HG03432 (cell line): Measurements from ENCODE around the gene TMEM69.
"Not testable (repeated sequence)": the region's sequence is repeated elsewhere in the genome, so short reads cannot be mapped to it uniquely, and the experiment has no call there.

Source experiments
- ATAC-seq: cut with Tn5 transposase; IDR thresholded peaks from one replicate; pipeline ENCODE4 v1.9.1; 2021; ENCODE audit warnings: mild to moderate bottlenecking, moderate library complexity; ENCODE audit not compliant: unreplicated experiment

The TMEM69 gene

GRCh38 chr1:45687754-45688740 lies at the start of gene TMEM69:
Gene TMEM69 (plus strand): TSS chr1:45688181. CDS start chr1:45691069, 2,888 bp downstream.
- no peak for ATAC-seq

- no peak for ATAC-seq
Measured at GRCh38 chr1:45640293-45640692, 47.7 kb upstream of the TMEM69 start.

- no peak for ATAC-seq
Measured at GRCh38 chr1:45643321-45643720, 44.7 kb upstream of the TMEM69 start.

- ATAC-seq, result no peak
Measured at GRCh38 chr1:45643978-45644377, 44.0 kb upstream of the TMEM69 start.

GRCh38 chr1:45644661-45645060 lies 43.3 kb upstream of the TMEM69 start:
- ATAC-seq, result no peak

- no peak for ATAC-seq
Measured at GRCh38 chr1:45647248-45648021, 40.5 kb upstream of the TMEM69 start.

GRCh38 chr1:45654540-45655280 lies 33.3 kb upstream of the TMEM69 start:
- no peak for ATAC-seq

GRCh38 chr1:45656573-45657226 lies 31.3 kb upstream of the TMEM69 start:
- ATAC-seq, result no peak

- ATAC-seq, result no peak
Measured at GRCh38 chr1:45658171-45658570, 29.8 kb upstream of the TMEM69 start.

- no peak for ATAC-seq
Measured at GRCh38 chr1:45659222-45659621, 28.8 kb upstream of the TMEM69 start.

- ATAC-seq, result no peak
Measured at GRCh38 chr1:45660336-45660735, 27.6 kb upstream of the TMEM69 start.

GRCh38 chr1:45666836-45667235 lies 21.1 kb upstream of the TMEM69 start:
- ATAC-seq, result no peak

- no peak for ATAC-seq
Measured at GRCh38 chr1:45667321-45668111, 20.5 kb upstream of the TMEM69 start.

GRCh38 chr1:45668526-45668925 lies 19.5 kb upstream of the TMEM69 start:
- no peak for ATAC-seq

GRCh38 chr1:45669379-45669778 lies 18.6 kb upstream of the TMEM69 start:
- no peak for ATAC-seq

- ATAC-seq, result no peak
Measured at GRCh38 chr1:45669859-45670655, 17.9 kb upstream of the TMEM69 start.

GRCh38 chr1:45673956-45674355 lies 14.0 kb upstream of the TMEM69 start:
- no peak for ATAC-seq

- no peak for ATAC-seq
Measured at GRCh38 chr1:45674478-45674877, 13.5 kb upstream of the TMEM69 start.

GRCh38 chr1:45676553-45676952 lies 11.4 kb upstream of the TMEM69 start:
- not testable (repeated sequence) for ATAC-seq
